NCI-H2171 (cell line): ENCODE measurements around the gene MON1B.
"Not testable (repeated sequence)": the region's sequence is repeated elsewhere in the genome, so short reads cannot be mapped to it uniquely, and the experiment has no call there.

ENCODE experiments used
- DNase-seq: peaks from one replicate; lab custom pipeline; 2025; lab: John Stamatoyannopoulos, UW

Gene MON1B

GRCh38 chr16:77190478-77191258, at the start of gene MON1B:
Gene MON1B, plus strand, starts transcription at chr16:77191190. Its CDS starts 296 bp downstream, at chr16:77191486.
- peak; percentile 99 for DNase-seq

- DNase-seq = no peak
These were observed 47.6 kb upstream of the MON1B start for GRCh38 chr16:77143364-77143763.

GRCh38 chr16:77148121-77148520, 42.9 kb upstream of the MON1B start:
- DNase-seq = no peak

- no peak for DNase-seq
These were observed 33.5 kb upstream of the MON1B start for GRCh38 chr16:77157346-77158058.

- DNase-seq = no peak
These were observed 32.7 kb upstream of the MON1B start for GRCh38 chr16:77158293-77158692.

- no peak for DNase-seq
These were observed 26.0 kb upstream of the MON1B start for GRCh38 chr16:77165006-77165405.

GRCh38 chr16:77165536-77166236, 25.3 kb upstream of the MON1B start:
- not testable (repeated sequence) for DNase-seq

- DNase-seq = no peak
These were observed 24.3 kb upstream of the MON1B start for GRCh38 chr16:77166726-77167125.

GRCh38 chr16:77168901-77169300, 22.1 kb upstream of the MON1B start:
- no peak for DNase-seq

GRCh38 chr16:77169650-77170236, 21.2 kb upstream of the MON1B start:
- DNase-seq = peak; percentile 18

GRCh38 chr16:77170805-77171204, 20.2 kb upstream of the MON1B start:
- DNase-seq = no peak

GRCh38 chr16:77171745-77172635, 19.0 kb upstream of the MON1B start:
- DNase-seq = peak; percentile 66

GRCh38 chr16:77172951-77173350, 18.0 kb upstream of the MON1B start:
- no peak for DNase-seq

- no peak for DNase-seq
These were observed 7.9 kb upstream of the MON1B start for GRCh38 chr16:77183137-77183536.

- not testable (repeated sequence) for DNase-seq
These were observed 4.7 kb upstream of the MON1B start for GRCh38 chr16:77186298-77186697.

GRCh38 chr16:77190190-77190477, 856 bp upstream of the MON1B start:
- DNase-seq = peak; percentile 48

GRCh38 chr16:77191259-77191969, 424 bp downstream of the MON1B start:
- no peak for DNase-seq

- no peak for DNase-seq
These were observed 2.4 kb downstream of the MON1B start for GRCh38 chr16:77193377-77193776.

- DNase-seq = no peak
These were observed 3.6 kb downstream of the MON1B start for GRCh38 chr16:77194295-77195231.

- DNase-seq = no peak
These were observed 4.4 kb downstream of the MON1B start for GRCh38 chr16:77195411-77195810.
